CMK (cell line): Measurements from ENCODE around the gene SLC35D2.

Experiments used
- DNase-seq: peaks from one replicate; pipeline ENCODE4 v3.0.0-alpha.2; 2010; ENCODE audit warnings: low read depth

SLC35D2 gene

DNA sequence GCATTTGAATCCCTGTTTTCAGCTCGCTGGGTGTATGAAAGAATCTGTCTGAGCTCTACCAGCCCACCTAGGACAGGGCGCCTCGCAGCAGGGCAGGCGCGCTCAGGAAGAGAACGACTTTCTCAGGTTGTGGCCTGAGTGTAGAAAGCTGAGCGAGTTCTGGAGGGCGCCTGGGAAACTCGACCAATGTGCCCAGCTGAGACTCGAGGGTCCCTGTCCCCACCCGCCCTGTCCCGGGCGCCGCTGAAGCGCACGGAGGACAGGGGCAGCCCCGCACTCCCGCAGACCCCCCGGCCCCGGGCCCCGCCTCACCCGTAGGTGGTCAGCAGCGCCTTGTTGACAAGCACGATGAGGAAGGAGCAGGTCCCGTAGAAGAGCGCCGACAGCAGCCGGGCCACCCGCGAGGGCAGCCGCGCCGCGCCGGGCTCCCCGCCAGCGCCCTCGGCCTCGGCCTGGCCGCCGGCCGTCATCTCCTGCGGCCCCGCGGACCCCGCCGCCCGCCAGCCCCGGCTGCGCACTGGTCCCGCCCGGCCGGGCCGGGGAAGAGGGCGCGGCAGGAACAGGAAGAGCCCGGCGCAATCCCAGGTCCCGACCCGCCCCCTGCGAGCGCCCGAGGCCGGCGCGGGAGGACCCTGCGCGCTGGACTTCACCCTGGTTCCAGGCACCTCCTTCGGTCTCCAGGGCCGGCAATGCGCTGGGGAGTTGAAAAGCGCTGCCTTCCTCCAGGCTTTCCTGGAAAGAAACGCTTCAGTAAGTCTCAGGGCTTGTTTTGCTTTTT lies at the start of gene SLC35D2:
SLC35D2 (minus strand) TSS at position 547 of the 778 bp plus-strand sequence; CDS start at position 470, 77 bp downstream.
- DNase-seq: peak; percentile 15

DNA sequence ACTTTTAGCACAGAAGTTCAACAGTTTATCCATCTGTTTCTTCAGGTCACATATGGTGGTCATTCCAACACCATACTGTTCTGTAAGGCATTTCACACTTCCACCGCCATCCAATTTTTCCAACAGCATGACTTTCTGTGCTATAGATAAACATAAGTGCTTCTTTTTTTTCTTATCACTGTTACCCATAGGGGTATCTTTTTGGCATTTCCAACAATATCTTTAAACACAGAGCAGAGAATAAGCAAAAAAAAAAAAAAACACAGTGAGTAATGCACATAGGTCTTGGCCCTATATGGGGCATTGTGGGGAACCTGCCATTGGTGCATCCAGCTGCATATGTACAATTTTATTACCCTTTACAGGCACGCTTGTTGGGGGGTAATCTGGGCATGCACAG lies 46.9 kb upstream of the SLC35D2 start:
- no peak for DNase-seq

DNA sequence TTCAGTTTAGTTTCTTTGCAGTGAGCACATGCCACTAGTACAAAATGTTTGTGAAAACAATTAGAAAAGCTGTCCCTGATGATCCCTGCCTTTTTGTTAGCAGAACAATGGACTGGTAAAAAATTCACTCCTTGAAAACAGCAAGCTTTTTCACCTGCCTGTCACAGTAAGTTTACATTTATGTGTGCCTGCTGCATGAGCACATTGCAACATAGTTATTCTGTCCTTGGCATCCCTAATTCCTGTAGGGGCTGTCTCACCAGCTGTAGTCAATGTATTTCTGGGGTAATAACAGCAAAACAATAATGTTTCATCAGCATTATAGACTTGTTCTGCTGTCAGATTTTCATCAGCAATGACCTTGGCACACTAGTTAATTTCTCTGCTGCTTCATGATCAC lies 46.2 kb upstream of the SLC35D2 start:
- DNase-seq: no peak

DNA sequence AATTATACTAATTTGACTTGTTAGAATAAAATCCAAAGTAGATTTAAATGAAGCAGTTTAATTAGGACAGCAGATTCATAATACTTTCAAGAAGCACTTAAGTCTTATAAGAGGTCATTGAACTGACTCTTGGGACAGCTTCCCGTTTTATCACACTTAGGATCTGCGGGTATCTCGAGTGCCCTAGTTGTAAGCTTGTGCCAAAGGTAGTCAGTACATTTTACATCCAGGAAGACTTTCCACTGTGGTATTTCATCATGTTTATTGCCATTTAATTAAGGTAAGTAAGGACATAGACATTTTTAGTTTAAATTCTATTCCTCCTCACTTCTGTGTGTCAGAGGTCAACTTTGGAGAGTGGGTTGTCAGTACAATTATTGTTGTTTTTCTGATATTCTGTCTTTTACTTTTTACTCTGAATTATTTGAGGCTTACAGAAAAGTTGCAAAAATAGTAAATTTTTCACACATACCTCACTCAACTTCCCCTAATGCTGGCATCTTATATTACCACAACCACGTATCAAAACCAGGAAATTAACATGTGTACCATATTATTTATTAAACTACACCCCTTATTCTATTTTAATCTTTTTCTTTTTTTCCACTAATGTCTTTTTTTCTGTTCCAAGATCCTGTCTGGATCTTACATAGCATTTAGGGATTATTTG lies 42.1 kb upstream of the SLC35D2 start:
- DNase-seq: no peak

DNA sequence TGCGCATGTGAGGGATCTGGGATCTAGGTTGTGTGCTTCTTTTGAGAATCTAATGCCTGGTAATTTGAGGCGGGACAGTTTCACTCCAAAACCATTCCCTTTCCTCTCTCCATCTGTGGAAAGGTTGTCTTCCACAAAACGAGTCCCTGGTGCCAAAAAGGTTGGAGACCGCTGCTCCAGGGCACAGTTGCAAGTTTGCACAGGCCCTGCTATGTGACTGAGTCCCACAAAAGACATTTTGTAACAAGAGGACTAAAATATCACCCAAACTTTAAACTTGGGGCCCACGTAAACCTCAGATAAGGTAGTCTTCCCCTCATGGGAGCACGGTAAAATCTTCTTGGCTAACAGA lies 40.5 kb upstream of the SLC35D2 start:
- DNase-seq: no peak

DNA sequence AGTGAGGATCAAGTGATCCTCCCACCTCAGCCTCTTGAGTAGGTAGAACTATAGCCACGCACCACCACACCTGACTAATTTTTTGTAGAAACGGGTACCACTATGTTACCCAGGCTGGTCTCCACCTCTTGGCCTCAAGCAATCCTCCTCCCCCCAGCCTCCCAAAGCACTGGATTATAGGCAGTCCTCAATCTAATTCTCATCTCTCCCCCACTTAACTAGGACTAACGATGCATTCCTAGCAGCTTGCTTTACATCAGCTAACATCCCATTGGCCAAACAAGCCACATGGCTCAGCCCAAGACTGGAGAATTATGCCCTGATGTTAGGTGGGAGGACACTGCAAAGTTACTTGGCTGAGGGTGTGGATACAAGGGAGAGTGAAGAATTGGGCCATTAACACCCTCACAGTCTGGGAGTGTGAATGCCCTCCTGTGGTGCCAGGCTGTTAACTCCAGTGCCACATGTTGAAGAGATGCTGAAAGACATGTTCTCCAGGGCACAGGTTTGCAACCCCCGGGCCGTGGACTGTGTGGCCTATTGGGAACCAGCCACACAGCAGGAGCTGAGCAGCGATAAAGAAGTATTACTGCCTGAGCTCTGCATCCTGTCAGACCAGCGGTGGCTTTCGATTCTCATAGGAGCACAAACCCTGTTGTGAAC lies 39.9 kb upstream of the SLC35D2 start:
- DNase-seq: no peak

DNA sequence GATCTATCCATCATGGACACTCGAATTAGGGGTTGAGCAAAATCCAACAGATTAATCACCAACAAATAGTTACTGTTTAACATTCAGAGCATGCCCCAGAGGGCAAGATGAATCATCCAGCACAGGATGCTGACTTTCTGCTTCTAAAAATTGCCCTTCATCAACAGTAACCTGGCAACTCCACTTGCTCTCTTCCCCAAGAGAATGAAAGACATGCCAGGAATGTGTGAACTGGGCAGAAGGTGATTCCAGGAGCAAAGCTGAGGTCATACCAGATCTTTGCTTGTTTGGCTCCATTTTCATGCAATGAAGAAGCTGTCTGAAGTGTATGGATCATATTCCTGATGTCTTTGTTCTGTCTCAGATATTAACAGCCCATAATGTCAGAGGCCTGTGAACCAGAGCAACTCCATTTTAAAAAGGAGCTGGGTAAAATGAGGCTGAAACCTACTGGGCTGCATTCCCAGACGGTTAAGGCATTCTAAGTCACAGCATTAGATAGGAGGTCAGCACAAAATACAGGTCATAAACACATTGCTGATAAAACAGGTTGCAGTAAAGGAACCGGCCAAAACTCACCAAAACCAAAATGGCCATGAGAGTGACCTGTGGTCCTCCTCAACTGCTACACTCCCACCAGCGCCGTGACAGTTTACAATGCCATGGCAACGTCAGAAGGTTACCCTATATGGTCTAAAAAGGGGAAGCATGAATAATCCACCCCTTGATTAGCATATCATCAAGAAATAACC lies 37.1 kb upstream of the SLC35D2 start:
- DNase-seq: no peak

DNA sequence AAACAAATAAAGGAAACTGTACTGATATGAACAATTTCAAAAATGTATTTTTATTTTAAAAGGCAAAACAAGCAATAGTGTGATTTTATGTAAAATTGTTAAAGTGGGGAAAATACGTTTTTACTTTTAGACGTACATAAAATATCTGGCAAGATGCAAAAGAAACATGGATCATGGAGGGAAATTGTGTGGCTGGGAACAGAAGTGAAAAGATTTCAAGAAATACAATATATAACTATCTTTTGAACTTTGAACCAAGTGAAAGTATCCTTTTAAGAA lies 36.1 kb upstream of the SLC35D2 start:
- DNase-seq: no peak

DNA sequence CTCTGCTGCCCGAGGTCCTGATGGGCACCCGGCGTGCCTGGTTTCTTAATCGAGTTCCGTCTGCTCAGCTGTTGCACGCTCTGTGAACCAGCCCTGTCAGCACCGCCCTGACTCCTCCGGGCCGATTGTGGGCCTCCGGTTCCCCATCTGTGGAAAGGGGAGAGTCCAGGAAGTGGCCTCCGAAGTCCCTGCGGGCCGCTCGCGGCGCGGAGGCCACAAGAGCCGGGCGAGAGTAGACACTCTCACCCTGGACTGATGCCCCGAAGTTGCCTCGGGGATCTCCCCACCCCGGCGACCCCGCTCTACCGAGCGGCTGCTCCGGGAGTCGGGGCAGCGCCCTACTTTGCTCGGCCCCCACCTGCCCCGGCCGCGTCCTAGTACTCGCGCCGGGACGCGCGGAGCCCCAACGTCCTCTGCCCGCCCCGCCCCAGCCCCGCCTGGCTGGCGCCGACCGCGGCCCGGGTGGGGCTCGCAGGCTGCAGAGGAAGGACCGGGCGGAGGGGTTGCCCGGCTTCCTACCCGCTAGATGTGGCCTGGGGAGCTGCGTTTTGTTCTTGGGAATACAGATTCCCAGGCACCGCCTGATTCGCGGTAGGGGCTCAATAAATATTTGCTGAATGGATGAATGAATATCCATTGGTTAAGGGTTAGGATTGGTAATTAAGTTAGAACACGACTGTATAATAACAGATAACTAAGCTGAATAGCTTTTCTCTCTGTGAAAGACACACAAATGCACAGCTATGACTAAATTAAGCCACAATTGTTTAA lies 35.6 kb upstream of the SLC35D2 start:
- peak; percentile 70 for DNase-seq

DNA sequence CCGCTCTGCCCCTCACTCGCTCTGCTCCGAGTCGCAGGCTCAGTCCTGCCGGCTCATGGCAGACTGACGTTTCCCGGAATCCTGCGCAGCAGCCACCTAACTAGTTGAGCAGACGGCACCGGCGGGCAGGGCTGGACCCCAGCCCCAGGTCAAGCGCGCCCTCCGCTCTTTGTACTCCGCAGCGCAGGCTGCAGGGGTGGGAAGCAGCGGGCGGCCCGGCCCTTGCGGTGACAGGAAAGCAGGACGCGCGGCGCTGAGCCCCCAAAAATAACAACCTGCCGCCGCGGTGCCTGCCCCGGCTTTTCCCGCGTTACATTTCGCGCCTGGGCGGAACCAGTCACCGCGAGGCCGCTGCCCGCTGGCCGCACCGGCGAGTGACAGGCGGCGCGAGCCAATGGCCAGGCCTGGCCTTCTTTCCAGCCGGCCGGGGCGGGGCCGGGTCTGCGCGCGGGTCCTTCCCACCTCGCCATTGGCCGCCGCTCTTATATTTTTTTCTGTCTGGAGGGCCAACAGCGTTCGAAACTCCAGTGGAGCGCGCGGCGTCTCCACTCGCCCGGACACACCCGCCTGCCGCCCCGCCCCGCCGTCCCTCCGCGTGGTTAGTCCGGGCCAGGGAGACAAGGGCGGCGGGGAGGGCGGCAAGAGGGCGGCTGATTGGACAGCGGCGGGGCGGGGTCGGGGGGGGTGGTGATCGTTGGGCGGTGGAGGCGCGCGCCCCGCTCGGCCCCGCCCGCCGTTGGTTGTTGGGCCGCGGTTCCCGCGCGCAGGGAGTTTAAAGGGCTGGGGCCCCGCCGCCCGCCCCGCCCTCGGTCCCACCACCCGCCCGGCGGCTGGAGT lies 34.8 kb upstream of the SLC35D2 start, which contains the start of gene ZNF367:
ZNF367 (minus strand) TSS at position 288 of the 837 bp plus-strand sequence. CDS start 338 bp downstream, outside the sequence.
- peak; percentile 85 for DNase-seq

DNA sequence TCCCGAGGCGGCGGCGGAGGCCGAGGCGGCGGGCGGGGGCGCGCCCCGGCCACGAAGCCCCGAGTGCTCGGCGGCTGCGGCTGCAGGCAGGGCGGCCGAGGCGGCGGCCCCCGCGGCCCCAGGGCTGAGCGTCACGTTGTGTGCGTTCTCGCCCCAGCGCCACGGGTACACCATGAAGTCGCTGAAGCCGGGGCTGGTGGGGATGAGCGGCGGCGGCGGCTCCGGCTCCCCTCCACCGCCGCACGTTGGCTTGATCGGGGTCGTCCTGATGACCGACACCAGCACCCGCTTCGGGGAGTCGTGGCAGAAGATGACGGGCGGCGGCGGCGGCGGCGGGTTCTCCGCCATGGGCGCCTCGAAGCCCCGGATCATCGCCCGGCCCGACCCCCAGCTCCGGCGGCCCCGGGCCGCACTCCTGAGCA lies 34.2 kb upstream of the SLC35D2 start:
- no peak for DNase-seq

DNA sequence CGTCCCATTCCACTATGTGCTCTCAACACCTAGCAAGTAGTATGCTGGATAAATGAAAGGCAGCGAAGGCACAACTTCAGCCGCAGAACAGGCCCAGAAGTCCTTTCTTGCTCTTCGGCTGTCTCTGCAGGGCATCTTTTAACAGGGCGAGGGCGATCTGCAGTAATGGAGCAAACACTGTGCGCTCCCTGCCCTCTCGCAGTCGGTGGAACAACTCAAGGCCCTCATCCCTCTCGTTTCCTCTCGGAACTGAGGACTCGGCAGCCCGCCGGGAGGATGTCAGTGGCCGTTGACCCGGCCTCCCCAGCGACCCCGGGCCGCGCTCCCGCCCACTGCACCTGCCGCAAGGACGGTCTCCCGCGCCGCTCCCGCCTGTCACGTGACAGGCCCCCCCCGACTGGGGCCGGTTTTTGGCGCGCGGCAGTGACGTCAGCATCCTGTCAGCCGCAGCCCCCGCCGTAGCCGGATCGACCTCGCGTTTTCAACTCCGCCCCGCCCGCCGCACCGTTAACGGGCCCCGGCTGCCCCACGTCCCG lies 33.6 kb upstream of the SLC35D2 start:
- peak; percentile 59 for DNase-seq

DNA sequence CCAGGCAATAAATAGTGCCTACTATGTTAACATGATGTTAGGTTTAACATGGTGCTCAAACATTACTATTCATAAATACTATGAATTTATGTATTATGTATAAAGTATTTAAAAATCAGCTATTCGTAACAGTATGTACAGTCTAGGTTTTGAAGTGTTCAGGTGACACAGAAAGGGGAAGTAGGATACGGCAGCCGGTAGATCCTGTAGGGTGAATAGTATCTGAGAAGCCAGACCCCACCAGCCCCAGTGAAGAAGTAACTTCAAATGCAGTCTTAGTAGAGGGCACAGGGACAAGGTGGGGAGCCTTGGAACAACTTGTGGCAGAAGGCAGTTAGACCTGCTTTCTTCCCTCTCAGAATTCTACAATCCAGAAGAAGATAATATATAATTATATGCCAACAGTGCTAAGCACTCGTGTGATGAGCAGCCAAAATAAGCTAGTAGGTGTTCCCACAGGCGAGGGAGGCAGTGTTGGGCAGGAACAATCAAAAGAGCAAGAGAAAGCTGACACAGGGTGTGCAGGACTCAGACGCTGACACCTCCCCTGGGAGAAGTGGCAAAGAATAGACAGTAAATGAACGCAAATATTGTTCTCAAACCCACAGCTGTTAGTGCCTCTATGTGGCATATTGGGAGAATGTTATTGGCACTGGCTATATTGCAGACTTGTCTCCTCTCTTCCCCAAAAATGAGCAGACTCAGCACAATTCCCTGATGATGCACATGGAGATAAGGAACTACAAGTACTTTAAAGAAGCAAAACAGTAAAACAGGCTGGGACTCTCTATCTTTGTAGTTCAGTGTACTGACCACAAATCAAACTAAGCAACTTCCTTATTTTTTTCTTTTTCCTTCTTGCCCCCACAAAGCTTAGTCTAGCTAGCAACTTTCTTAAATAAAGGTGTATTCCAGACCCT lies 30.1 kb upstream of the SLC35D2 start:
- DNase-seq: peak; percentile 67

DNA sequence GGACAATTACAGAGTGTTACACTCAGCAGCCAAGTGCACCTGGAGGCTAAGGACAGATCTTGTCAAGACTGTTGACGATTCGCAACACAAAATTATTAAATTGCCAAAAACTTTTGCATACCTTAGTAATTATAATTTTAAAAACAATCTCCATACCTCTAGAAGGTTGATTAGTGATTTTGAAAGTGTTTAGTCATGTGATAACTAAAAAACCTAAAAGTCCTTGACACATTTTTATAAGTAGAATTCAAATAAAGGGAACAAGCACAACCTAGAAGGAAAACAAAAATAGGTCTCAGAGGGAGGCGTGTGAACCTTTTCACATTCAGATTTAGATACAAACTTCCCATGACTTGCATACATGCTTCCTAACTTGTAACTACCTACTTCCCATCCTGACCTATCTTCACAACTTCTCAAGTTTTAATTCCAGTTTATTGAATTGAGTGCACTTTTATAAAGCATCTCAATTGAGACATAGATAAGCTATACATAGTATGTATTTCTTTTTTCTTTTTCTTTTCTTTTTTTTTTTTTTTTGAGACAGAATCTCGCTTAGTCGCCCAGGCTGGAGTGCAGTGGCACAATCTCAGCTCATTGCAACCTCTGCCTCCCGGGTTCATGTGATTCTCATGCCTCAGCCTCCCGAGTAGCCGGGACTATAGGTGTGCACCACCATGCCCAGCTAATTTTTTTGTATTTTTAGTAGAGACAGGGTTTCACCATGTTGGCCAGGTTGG lies 28.8 kb upstream of the SLC35D2 start:
- DNase-seq: no peak

DNA sequence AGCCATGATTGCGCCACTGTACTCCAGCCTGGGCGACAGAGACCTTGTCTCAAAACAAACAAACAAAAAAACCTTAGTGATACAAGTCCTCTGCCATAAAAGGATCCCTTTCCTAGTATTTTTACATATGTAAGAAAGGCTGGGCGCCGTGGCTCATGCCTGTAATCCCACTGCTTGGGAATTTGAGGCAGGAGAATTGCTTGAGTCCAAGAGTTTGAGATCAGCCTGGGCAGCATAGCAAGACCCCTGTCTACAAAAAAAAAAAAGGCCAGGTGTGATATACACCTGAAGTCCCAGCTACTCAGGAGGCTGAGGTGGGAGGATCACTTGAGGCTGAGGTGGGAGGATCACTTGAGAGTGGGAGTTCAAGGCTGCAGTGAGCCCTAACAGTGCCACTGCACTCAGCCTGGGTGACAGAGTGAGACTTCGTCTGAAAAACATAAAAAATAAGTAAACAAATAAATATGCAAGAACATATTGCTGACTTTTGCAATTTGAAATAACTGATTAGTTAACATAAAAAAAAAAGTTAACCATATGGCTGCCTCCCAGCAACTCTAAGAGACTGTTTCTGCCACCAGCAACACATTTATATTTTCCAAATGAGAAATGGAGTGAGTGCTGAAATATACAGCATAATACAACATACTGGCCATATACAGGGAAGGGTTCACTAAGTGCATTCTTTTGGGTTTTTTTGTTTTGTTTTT lies 27.8 kb upstream of the SLC35D2 start:
- no peak for DNase-seq

DNA sequence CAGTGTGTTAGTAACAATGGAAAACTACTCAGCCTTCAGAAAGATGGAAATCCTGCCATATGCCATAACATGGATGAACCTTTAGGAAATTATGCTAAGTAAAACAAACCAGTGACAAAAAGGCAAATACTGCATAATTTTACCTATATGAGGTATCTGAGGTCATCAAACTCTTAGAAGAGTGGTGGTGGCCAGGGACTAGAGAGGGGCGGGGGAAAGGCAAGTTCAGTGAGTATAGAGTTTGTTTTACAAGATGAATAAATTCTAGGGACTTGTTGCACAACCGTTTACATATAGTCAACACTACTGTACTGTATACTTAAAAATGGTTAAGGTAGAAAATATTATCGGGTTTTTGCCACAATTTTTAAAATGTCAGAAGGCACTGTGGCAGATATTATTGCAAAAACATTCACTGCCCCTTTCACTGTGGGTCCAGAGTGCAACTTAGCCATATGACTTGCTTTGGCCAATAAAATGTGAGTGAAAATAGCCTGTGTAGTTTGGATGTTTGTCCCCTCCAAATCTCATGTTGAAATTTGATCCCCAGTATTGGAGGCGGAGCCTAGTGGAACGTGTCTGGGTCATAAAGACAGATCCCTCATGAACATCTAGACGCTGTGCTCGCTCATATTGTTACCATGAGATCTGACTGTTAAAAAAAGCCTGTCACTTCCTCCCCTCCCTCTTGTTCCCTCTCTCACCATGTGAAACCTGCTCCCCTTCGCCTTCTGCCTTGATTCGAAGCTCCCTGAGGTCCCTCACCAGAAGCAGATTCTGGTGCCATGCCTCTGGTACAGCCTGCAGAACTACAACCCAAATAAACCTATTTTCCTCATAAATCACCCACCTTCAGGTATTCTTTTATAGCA lies 25.1 kb upstream of the SLC35D2 start:
- DNase-seq: no peak
